Astrocyte of the cerebellum (primary cell): ENCODE data around the gene BTG2.

Experiments
- DNase-seq: peaks from one replicate; pipeline ENCODE4 v3.0.0-alpha.2; 2011; ENCODE audit warnings: low read depth
- H3K4me3 ChIP-seq: 2 replicates; pipeline ENCODE4 v1.5.1; 2011; ENCODE audit warnings: mild to moderate bottlenecking, low read depth, low read length, moderate library complexity
- CTCF ChIP-seq: IDR thresholded peaks from 2 replicates; pipeline ENCODE4 v1.5.1; 2012; ENCODE audit warnings: low read length, low read depth, moderate library complexity, mild to moderate bottlenecking; ENCODE audit errors: missing control alignments
- in situ Hi-C: cut with HindIII; loops from 2 replicates; pipeline ENCODE4 v1.10.0; 2017; ENCODE audit warnings: low sequenced_read_pairs

BTG2 gene

GRCh38 chr1:203346060-203346768 lies 40.9 kb downstream of the BTG2 start:
- H3K4me3 ChIP-seq = no peak overlapping the region
- no peak for TF ChIP-seq CTCF
- DNase-seq = no peak
- in situ Hi-C loops = no loop called here

- no peak overlapping the region for H3K4me3 ChIP-seq
- in situ Hi-C loops = no loop called here
- no peak for TF ChIP-seq CTCF
- DNase-seq = no peak
Measured at GRCh38 chr1:203346769-203347102, 41.4 kb downstream of the BTG2 start.

- no peak for TF ChIP-seq CTCF
- in situ Hi-C loops = no loop called here
- DNase-seq = no peak
- no peak overlapping the region for H3K4me3 ChIP-seq
Measured at GRCh38 chr1:203349166-203349565, 43.8 kb downstream of the BTG2 start.

GRCh38 chr1:203349773-203350524 lies 44.6 kb downstream of the BTG2 start:
- no peak for DNase-seq
- in situ Hi-C loops = no loop called here
- no peak for TF ChIP-seq CTCF
- H3K4me3 ChIP-seq = no peak overlapping the region

GRCh38 chr1:203351037-203351625 lies 45.8 kb downstream of the BTG2 start, which contains the start of gene FMOD:
Gene FMOD, minus strand, starts transcription at chr1:203351122. Its CDS starts 2,852 bp downstream, at chr1:203348270.
- in situ Hi-C loops = no loop called here
- DNase-seq = no peak
- no peak for TF ChIP-seq CTCF
- H3K4me3 ChIP-seq = no peak within 1 kb of the TSS

GRCh38 chr1:203353486-203353885 lies 48.2 kb downstream of the BTG2 start:
- no peak for DNase-seq
- TF ChIP-seq CTCF = no peak
- H3K4me3 ChIP-seq = no peak overlapping the region
- in situ Hi-C loops = no loop called here
